NCI-H446 (cell line): Measurements from ENCODE around the gene BHMT2.

ENCODE experiments used
- DNase-seq, 2 experiments: peaks; one replicate each; lab custom pipeline; 2025; lab: John Stamatoyannopoulos, UW

Gene BHMT2

DNA sequence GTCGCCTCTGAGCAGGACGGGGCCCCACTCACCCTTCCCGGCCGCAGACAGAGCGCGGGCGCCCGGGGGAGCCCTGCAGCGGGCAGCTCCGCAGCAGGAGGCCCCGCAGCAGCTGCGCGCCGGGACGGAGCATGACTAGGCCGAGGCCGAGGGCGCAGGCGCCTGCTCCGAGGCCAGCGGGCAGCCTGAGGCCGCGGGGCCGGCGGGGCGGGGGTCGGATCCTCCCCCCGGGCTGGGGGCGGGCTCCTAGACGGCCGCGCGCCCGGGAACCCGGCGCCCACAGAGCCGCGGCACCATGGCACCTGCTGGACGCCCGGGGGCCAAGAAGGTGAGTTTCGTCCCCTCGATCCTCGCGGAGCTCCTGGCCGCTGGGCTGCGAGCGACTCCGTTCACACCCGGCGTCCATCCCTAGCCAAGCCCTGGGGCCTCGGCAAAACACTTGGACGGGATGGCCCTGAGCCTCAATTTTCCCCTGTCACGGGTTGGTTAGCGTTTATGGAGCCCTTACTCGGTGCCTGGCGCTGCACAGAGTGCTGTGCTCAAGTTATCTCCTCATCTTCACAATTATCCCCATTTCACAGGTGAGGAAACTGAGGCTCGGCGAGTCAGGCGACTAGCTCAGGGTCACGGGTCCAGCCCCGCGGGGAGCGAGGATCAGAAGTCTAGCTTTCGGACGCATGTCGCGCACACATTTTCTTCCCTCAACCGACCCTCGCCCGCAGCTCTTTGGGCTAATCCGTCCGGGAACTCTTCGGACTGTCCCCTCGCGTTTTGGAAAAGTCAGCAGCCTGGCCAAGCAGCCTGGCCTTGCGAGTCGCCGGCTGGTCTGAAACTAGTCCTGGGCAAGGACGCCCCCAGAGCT, at the start of gene BHMT2, which contains the start of gene DMGDH:
Gene BHMT2 (plus strand): TSS at position 280 of the 862 bp plus-strand sequence. CDS start 16 bp downstream, at position 296.
Gene DMGDH (minus strand): TSS at position 187 of the 862 bp plus-strand sequence. CDS start 54 bp downstream, at position 133.
- no peak for DNase-seq

DNA sequence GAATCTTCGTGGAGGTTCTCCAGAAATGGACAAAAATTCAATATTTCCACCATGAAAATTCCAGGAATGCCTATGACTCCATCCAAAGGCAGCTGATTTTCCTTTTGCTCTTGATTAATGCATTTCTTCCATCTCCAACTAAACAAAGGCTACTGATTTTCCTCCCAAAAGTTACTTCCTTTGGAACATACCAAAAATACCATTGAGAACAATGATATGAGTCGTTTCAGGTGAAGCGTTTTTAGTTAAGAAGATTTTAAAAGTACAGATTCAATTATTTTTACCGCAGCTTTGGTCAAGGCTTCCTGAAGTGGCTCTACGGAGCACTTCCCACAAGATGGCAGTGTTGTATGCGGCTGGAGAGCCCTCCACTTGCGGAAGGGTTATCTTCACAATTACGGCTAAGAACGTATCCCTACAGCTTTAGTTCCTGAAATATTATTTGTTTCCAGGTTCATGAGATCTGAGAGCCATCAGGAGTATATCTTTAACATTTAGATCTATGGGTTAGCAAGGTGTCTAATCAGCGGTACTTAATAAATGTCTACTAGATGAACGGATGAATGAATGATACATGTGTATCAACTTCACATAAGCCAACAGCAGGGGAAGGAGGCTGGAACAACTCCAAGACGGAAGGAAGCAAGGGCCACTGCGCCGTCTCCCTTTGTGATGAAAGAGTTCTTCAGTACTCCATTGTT, 48.6 kb upstream of the BHMT2 start:
- DNase-seq = peak; percentile 60 to 73

GRCh38 chr5:79021753-79022152, 47.8 kb upstream of the BHMT2 start:
- DNase-seq = no peak

DNA sequence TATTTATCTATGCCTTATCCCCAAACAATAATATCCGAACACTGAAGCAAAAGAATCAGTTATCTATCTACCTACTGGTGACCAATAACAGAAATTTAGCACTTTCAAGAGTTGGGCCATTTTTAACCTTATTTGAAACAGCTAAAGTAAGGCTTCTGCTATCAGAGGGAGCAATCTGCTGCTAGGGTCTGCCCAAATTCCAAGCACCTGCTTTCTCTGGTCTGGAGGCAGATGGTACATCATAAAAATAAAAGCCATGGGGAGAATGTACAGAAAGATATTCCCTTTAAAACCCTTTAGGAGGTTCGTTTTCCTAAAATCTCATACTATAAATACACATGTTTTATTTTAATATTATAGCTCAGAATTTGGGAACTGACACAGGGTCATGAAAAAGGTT, 46.8 kb upstream of the BHMT2 start:
- no peak for DNase-seq

DNA sequence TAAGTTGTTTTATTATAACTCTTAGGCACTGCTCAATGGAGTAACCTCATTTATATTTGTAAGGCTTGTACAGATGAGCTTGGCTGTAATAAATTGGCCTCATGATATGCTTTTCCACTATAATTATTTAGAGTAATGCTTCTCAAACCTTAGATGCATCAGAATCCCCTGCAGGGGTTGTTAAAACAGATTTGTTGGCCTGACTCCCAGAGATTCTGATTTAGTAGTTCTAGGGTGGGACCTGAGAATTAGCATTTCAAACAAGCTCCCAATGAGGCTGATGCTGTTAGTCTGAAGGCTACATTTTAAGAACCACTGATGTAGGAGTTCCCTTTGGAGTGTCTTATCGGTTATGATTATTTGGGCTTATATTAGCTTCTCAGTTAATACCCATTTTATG, 46.2 kb upstream of the BHMT2 start:
- no peak for DNase-seq

DNA sequence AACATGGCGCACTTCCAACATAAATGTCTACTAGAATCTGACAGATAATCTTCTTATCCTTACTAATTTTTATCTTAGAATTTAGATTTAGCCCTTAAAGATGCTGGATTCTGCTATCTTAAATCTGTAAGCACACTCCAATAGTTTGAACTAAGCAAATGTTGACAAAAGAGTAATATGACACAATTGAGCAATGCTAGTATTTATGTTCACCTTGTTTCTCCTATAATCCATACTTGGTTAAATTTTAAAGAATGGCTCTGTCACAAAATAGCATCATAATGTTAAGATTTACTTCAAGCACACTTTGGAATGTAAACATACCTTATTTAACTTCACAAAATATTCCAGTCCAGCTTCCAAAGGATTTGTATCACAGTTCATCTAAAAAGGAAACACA, 45.6 kb upstream of the BHMT2 start:
- DNase-seq = no peak

DNA sequence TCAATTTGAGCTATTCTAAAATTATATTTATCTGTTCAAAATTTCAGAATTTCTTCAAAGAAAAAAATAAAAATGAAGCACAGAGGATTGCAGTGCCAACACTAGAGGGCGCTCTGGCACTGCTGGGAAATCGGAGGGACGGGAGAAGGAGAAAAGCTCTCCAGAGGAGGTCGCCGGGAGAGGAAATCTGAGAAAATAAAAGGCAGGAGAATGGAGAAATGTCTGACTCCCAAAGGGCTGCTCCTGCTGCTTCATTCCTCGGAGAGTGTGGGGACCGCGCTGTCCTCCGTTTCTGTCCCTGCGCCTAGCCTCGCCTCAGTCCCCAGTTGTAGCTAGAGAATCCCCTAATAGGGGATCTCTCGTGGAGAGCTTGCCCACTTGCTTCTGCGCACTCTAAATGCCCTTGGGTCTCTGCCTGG, 44.5 kb upstream of the BHMT2 start:
- DNase-seq = peak; percentile 32 to 77

DNA sequence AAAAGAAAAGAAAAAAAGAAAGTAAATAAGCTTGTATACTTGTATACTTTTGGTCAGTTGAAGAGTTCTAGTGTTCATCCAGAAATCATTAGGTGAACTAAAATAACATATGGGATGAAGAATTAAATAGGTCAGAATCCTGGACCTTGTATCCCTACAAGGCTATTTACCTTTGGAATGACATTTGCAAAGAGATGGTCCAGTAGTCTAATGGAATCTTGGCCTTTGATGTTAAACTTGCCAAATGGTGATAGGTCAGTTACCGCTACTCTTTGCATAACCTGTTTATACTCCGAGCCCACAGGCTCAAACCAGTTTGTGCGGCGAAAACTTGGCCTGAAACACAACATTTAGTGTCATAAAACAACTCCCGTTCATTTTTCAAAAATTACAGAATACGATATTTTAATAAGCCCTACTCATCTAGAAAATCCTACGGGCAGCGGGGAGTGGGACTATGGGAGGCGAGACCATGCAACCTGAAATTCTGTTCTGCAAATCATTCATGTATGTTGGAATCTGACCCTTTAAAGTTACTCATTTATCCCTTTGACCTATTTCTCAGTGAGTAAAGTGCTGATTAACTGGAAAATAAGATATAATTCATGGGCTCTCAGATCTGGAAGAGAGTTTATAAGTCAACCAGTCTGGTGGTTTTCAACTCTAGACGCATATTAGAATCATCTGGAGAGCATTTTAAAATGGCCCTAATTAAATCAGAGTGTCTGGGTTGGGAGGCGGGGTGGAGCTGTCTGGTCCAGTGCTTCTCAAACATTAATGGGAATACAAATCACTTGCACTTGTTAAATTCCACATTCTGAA, 38.7 kb upstream of the BHMT2 start:
- no peak for DNase-seq

DNA sequence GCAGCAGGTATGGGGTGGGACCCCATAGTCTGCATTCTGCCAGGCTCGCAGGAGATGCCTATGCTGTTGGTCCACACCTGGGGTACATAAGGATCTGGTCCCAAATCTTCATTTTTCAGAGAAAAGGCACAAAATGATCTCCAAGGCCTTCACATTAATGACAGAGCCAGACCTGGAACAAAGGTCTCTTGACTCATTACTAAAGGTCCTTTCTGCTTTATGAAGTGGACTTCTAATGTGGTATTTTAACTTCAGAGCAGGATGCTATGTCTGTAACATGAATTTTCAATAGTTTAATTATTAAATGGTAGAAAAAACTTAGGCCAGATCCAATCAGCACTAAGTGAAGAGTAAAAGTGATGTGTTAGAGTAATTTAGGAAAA, 38.1 kb upstream of the BHMT2 start:
- no peak for DNase-seq

GRCh38 chr5:79032031-79032695, 37.4 kb upstream of the BHMT2 start:
- DNase-seq = no peak

- DNase-seq = no peak
Measured at GRCh38 chr5:79032782-79033181, 36.8 kb upstream of the BHMT2 start.

DNA sequence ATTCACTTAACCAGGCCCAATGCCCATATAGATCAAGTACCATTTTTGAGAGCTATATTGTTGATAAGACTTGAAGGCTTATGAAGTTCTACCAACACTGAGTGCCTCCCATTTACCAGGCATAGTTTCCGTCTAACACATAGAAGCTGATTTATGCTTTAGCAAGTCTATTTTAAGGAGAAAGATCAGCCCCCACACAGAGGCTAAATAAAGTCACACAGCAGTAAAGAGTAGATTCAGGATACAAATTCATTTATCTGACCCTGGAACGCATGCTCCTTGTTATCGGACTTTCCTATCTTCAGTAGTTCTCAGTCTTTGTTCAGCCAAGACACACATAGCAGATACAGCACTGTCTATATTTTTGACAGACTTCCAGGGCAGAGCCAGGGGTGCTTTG, 34.3 kb upstream of the BHMT2 start:
- no peak for DNase-seq

DNA sequence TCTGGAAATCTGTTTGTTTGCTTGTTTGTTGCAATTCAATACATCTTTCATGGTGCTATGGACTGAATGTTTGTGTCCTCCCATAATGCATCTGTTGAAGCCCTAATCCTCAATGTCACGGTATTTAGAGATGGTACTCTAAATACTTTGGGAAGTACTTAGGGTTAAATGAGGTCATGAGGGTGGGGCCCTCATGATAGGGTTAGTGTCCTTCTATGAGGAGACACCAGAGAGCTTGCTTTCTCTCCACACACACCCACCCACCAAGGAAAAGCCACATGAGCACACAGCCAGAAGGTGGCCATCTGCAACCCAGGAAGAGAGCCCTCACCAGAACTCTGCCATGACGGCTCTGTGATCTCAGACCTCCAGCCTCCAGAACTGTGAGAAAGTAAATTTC, 32.8 kb upstream of the BHMT2 start:
- DNase-seq = no peak

GRCh38 chr5:79042188-79042587, 27.4 kb upstream of the BHMT2 start:
- DNase-seq = no peak

GRCh38 chr5:79047199-79047598, 22.4 kb upstream of the BHMT2 start:
- DNase-seq = no peak

DNA sequence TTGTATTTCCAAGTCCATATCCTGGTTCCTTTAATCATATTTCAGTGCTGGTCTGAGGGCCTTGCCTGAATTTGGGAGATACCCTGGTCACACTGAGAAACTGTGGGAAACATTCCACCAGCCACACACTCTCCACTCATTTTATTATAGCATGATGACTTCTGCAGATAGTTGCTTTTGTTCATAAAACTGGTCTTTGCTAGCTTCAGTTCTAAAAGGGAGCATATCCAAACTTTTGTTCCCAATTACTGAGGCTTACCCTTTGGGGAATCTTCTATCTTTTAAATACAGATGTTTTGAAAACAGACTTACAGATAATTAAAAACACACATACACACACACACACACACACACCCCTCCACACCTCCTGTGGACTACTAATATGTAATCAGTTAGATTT, 21.1 kb upstream of the BHMT2 start:
- no peak for DNase-seq

DNA sequence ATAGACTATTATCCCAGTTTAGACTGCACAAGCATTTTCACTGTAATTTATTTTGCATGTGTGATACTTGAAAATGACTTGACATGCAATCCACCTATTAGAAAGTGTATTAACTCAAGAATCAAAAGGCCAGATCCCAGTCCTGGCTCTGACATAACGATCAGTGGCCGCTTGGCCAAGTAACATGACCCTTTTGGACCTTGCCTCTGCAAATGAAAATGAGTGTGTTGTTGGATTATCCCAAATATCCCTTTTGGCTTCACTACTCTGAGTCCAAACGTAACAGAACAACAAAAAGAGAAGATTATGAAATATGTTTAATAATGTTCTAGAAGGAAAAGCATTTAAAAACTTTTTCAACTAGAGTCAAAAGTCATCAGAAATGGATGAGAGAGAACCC, 19.1 kb upstream of the BHMT2 start:
- no peak for DNase-seq

DNA sequence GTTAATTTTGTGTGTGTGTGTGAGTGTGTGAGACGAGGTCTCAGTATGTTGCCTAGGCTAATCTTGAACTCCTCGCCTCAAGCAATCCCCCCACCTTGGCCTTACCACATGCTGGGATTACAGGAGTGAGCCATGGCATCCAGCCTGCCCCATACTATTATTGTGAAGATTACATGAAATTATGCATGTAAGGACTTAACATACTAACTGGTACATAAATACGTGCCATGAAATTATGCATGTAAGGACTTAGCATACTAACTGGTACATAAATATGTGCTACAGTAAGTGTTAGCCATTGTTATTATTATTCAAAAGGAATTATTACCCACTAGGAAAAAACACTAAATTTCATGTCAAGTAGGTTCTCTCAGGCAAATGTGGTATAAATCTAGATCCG, 16.2 kb upstream of the BHMT2 start:
- DNase-seq = no peak

DNA sequence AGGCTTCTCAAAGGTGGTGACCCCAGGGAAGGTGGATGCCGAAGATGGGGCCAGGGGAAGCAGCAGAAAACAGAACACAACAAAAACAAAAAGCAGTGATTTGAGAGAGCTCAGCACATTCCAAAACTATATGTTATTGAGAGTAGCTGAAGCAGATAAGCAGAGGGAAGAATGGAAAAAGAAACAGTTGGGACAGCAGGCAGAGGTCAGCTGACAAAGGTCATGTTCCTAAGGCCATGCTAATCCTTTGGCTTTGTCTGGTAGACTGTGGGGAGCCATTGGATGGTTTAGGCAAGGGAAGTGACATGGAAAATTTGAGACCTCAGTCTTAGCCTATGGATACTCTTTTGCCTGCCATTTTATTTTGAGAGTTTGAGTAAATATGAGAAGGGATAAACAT, 14.6 kb upstream of the BHMT2 start:
- DNase-seq = no peak

- DNase-seq = no peak
Measured at GRCh38 chr5:79056847-79057246, 12.7 kb upstream of the BHMT2 start.

DNA sequence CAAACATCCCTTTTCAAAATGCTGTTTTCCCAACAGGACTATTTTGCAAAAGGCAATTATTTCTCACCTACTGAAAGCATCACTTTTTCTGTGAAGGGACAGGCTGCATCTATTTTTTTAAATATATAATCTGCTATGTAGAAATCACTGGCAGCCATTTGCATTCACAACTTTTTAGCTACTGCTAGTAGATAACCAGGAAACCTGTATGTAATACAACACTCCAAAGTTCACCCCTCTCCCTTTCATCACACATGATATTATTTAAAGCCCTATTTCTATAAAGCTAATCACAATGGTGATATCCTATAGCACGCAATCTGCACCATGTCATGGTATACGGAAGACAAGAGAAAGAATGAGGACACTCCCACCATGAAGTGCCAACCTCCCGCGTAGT, 9.9 kb upstream of the BHMT2 start:
- no peak for DNase-seq

DNA sequence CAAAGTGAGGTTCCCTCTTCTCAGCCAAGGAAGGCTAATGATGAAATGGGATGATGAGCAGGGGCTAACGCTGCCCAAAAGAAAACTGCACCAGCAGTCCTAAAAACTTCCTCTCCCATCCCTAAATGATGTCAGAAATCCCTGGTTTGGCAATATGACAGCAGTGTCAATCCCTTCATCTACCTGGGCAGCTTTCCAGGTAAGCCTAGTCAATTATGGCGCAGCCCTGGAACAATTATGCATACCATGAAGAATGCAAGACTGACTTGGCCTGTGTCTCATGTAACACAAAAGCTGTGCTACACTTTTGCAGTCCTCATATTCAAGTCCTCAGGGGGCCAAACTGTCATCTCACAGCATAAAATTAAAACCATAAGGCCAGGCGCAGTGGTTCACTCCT, 7.1 kb upstream of the BHMT2 start:
- DNase-seq = peak in 1 of 2 experiments; percentile 12
